ENCODE results near the gene MIPEP.

DNA sequence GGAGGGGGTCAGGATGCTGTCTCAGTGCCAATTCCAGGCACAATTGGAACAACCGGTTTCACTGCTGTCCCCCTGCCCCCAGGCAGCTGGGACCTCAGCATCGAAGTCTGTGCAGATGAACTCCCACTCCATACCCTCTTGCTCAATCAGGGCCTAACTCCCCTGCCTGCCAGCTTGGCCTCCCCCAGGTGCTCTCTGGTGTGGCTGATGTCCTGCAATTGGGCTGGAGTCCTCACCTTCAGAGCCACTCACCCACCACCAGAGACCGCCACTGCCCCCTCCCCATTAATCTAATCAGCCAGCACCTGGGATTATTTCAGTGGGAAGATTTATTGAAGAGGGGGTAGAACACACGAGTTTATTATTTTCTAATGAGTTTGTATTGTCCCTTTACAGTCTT, 118.8 kb downstream of the MIPEP start:
- TF ChIP-seq, protein P1, sequence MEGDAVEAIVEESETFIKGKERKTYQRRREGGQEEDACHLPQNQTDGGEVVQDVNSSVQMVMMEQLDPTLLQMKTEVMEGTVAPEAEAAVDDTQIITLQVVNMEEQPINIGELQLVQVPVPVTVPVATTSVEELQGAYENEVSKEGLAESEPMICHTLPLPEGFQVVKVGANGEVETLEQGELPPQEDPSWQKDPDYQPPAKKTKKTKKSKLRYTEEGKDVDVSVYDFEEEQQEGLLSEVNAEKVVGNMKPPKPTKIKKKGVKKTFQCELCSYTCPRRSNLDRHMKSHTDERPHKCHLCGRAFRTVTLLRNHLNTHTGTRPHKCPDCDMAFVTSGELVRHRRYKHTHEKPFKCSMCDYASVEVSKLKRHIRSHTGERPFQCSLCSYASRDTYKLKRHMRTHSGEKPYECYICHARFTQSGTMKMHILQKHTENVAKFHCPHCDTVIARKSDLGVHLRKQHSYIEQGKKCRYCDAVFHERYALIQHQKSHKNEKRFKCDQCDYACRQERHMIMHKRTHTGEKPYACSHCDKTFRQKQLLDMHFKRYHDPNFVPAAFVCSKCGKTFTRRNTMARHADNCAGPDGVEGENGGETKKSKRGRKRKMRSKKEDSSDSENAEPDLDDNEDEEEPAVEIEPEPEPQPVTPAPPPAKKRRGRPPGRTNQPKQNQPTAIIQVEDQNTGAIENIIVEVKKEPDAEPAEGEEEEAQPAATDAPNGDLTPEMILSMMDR (IDR thresholded peaks at IDR 0.05), result no peak
- no peak for TF ChIP-seq POLR2A (IDR thresholded peaks at IDR 0.05)

Data from esophagus squamous epithelium (tissue), 4 donors.